DND-41 (cell line): ENCODE data around the gene GAS2L2.

Experiments
- ATAC-seq: fragments of 200-7000 bp; cut with Tn5 transposase; 3 replicates; pipeline ENCODE4 v1.9.1; 2021; ENCODE audit warnings: low read depth; ENCODE audit not compliant: insufficient read depth
- DNase-seq: peaks from one replicate; pipeline ENCODE4 v3.0.0-alpha.2; 2020
- H2AFZ ChIP-seq: 2 replicates; pipeline ENCODE4 v1.6.0; 2012; ENCODE audit warnings: low read depth, low read length
- H3K27ac ChIP-seq: 2 replicates; pipeline ENCODE4 v1.5.1; 2012; ENCODE audit warnings: low read length, inconsistent platforms
- H3K27me3 ChIP-seq: fragments of 200-600 bp; sonication (generic); 2 replicates; pipeline ENCODE4 v1.6.0; 2012; ENCODE audit warnings: low read length, mild to moderate bottlenecking, inconsistent platforms; ENCODE audit not compliant: insufficient read depth, poor library complexity
- H3K36me3 ChIP-seq: 2 replicates; pipeline ENCODE4 v1.5.1; 2012; ENCODE audit warnings: low read length, inconsistent platforms; ENCODE audit not compliant: insufficient read depth
- H3K4me1 ChIP-seq: 2 replicates; pipeline ENCODE4 v1.5.1; 2012; ENCODE audit warnings: mild to moderate bottlenecking, low read length; ENCODE audit not compliant: insufficient read depth
- H3K4me2 ChIP-seq: 2 replicates; pipeline ENCODE4 v1.6.0; 2012; ENCODE audit warnings: mild to moderate bottlenecking, moderate library complexity, low read length, inconsistent platforms; ENCODE audit not compliant: insufficient read depth
- H3K4me3 ChIP-seq, 2 experiments: fragments of 200-600 bp in 1 of 2; shearing (Covaris generic) in 1 of 2; 2 replicates each; pipeline ENCODE4 v1.5.1; 2012 to 2016; ENCODE audit warnings: inconsistent platforms in 2 of 2, low read length in 2 of 2, mild to moderate bottlenecking in 2 of 2, low read depth in 1 of 2, moderate library complexity in 1 of 2
- H3K79me2 ChIP-seq: 2 replicates; pipeline ENCODE4 v1.6.0; 2012; ENCODE audit warnings: low read length, inconsistent platforms; ENCODE audit not compliant: insufficient read depth
- H3K9ac ChIP-seq: 2 replicates; pipeline ENCODE4 v1.6.0; 2012; ENCODE audit warnings: low read depth, mild to moderate bottlenecking, inconsistent platforms, low read length, moderate library complexity
- H3K9me3 ChIP-seq: 2 replicates; pipeline ENCODE4 v1.5.1; 2012; ENCODE audit warnings: low read length, moderate library complexity, mild to moderate bottlenecking, inconsistent platforms; ENCODE audit not compliant: insufficient read depth, severe bottlenecking
- H4K20me1 ChIP-seq: 2 replicates; pipeline ENCODE4 v1.6.0; 2012; ENCODE audit warnings: low read length; ENCODE audit not compliant: insufficient read depth
- CTCF ChIP-seq: IDR thresholded peaks from 2 replicates; pipeline ENCODE4 v1.5.1; 2012; ENCODE audit warnings: borderline replicate concordance, low read length, moderate library complexity, mild to moderate bottlenecking; ENCODE audit not compliant: poor library complexity, severe bottlenecking; ENCODE audit errors: extremely low read depth
- EZH2 ChIP-seq: IDR thresholded peaks from 3 replicates; pipeline ENCODE4 v1.6.1; 2012; ENCODE audit warnings: borderline replicate concordance, low read depth, mild to moderate bottlenecking, moderate library complexity, low read length, inconsistent platforms; ENCODE audit not compliant: severe bottlenecking

The GAS2L2 gene

DNA sequence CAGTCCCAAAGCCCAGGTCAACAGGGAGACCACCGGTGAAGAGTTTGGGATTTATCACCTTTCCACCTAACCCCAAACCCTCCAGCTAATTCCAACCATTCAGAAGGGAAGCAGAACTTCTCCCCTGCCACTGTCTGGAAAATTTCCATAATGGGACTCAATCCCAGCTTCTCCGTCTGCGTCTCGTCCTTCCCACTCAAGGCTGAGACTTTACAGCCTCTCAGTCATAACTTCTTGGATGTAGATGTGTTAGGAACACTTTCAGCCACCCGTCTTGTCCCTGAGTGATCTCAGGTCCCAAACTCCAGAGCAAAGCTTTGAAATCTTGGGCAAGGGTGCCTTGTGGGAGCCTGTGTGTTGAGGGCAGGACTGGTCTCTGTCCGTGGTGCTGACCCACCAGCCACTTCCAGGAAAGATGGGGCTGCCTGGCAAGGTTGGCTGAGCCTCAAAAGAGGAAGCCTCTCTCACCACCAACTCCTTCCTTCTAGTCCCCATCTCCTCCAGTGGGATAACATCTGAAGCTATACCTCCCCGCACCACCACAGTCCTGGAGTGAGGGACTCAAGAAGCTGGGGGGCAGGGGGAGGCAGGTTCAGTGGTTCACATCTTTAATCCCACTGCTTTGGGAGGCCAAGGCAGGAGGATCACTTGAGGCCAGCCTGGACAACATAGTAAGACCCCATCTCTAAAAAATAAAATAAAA, 9.3 kb downstream of the GAS2L2 start:
- DNase-seq, result peak; percentile 68
- Histone ChIP-seq H3K79me2 (no peaks in the 10 kb centered on the region), H3K9ac (no peak overlapping the region), H2AFZ (no peak overlapping the region), H4K20me1 (peaks cover 9% of the 10 kb centered on the region), H3K36me3 (no peaks in the 10 kb centered on the region), H3K4me2 (no peak overlapping the region), H3K9me3 (no peaks in the 10 kb centered on the region), H3K27ac (no peak overlapping the region), H3K4me3 (no peak overlapping the region), H3K27me3 (peaks cover 3% of the 10 kb centered on the region), H3K4me1 (no peaks in the 10 kb centered on the region)
- TF ChIP-seq CTCF (no peak), EZH2 (no peak)
- ATAC-seq, result peak; percentile 60

DNA sequence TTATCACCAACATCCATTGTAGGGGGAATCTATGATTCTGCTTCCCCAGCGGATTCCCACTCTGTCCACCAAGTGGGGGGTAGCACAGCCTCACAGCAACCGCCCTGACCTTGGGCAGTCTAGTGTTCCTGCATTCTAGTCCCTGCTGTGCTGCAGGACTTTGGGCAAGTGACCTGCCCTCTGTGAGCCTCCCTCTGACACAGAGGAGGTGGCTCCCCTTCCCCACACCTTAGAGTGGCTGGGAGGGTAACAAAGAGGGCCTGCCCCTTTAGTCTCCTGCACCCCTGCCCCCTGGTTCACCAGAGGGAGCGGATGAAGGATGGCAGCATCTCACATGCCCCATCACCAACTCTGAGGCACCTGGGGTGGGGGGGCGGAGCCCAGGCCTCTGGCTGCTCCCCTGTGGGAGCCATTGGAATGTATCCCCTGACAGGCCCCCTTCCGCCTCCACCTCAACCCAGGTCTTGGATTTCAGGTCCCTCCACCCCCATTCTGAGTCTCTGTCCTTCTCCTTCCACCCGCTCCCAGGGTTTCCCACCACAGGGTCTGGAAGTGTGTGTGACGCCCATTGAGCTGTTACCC, 10.1 kb downstream of the GAS2L2 start:
- no peak overlapping the region for H3K4me2 ChIP-seq
- H3K4me1 ChIP-seq, result no peaks in the 10 kb centered on the region
- no peak for ATAC-seq
- no peaks in the 10 kb centered on the region for H3K79me2 ChIP-seq
- no peak overlapping the region for H3K9ac ChIP-seq
- no peak overlapping the region for H3K4me3 ChIP-seq
- H3K27me3 ChIP-seq, result no peaks in the 10 kb centered on the region
- no peaks in the 10 kb centered on the region for H3K9me3 ChIP-seq
- no peak overlapping the region for H2AFZ ChIP-seq
- peaks cover 9% of the 10 kb centered on the region; the same call in 1 of the 2 replicates for H4K20me1 ChIP-seq
- TF ChIP-seq EZH2 (no peak), CTCF (no peak)
- no peak overlapping the region for H3K27ac ChIP-seq
- H3K36me3 ChIP-seq, result no peaks in the 10 kb centered on the region
- no peak for DNase-seq

DNA sequence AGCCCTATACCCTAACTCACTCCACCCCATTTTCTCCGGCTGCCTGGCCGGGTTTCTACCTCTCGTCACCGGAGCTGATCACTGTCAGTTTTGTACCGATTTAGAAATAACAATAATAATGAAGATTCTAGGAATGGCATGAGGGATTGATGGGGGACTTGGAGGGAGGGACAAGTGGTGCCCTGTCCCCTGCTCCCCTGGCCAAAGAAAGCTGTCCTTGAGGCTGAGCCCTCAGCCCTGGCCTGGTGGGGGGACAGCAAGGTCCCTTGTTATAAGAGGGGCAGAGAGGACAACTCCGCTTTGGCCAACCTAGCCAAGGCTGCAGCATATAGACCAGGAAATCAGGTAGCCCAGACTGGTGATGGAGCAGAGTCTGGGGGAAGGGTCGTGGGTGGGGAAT, 10.5 kb downstream of the GAS2L2 start:
- Histone ChIP-seq H3K4me3 (no peak overlapping the region), H3K27me3 (no peaks in the 10 kb centered on the region), H3K9ac (no peak overlapping the region), H3K36me3 (no peaks in the 10 kb centered on the region), H3K4me2 (no peak overlapping the region), H4K20me1 (peaks cover 9% of the 10 kb centered on the region; the same call in 1 of the 2 replicates), H3K4me1 (no peaks in the 10 kb centered on the region), H3K27ac (no peak overlapping the region), H3K9me3 (no peaks in the 10 kb centered on the region), H3K79me2 (no peaks in the 10 kb centered on the region), H2AFZ (no peak overlapping the region)
- ATAC-seq, result no peak
- no peak for DNase-seq
- no peak for TF ChIP-seq EZH2
- no peak for TF ChIP-seq CTCF
